Measurements from ENCODE around the gene SERPINA6.
"Not testable (repeated sequence)": the region's sequence is repeated elsewhere in the genome, so short reads cannot be mapped to it uniquely, and the experiment has no call there.

SERPINA6 gene

DNA sequence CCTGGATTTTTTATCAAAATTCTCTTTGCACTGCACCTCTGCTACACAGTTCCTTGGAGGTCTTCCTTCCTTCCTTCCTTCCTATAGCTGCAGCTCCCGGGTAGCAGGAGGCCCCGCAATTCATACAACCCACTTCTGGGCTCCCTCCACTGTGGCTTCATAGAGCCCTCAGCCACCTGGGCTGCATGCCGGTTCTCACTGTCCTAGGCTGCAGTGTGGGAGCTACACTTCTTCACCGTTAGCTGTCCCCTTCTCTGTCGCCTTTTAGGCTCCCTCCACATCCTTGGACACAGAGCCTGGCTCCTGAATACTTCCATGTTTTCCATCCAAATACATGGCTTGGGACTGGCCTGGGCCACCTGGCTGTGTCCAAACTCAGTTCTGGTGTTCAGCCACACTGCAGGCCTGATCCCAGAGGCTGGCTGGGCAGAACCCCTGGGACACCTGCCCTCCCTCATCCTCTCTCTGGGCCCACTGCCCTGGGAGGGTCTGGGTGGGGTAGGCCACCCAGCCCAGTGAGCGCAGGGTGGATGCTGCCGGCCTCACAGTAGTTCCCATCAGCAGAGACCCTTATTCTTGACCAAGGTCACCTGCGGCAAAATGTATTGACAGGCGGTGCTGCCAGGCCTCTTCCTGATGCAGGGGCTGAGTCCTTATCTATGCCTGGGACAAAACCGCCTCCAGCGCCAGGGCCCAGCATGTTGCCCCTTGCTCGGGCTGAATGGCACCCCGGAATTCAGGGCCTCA, 31.8 kb downstream of the SERPINA6 start:
- DNase-seq = no peak

DNA sequence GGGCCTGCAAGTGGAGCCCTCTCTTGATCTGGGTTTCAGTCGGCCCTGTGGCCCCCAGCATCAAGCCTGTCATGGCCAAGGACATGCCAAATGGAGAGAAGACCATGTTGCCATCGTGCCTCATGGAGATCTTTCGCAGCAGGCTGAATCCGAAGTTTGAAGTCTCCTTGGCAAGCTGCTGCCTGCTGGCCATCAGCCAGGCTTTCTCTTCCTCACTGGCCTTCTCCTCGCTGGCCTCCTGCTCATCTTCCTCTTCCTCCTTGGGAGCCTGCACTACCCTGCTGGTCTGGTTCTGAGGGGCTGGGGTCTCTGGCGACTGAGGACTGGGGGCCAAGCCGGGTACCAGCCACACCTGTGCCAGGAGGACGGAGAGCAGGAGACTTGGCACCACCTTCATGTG, 32.9 kb downstream of the SERPINA6 start:
- no peak for DNase-seq

DNA sequence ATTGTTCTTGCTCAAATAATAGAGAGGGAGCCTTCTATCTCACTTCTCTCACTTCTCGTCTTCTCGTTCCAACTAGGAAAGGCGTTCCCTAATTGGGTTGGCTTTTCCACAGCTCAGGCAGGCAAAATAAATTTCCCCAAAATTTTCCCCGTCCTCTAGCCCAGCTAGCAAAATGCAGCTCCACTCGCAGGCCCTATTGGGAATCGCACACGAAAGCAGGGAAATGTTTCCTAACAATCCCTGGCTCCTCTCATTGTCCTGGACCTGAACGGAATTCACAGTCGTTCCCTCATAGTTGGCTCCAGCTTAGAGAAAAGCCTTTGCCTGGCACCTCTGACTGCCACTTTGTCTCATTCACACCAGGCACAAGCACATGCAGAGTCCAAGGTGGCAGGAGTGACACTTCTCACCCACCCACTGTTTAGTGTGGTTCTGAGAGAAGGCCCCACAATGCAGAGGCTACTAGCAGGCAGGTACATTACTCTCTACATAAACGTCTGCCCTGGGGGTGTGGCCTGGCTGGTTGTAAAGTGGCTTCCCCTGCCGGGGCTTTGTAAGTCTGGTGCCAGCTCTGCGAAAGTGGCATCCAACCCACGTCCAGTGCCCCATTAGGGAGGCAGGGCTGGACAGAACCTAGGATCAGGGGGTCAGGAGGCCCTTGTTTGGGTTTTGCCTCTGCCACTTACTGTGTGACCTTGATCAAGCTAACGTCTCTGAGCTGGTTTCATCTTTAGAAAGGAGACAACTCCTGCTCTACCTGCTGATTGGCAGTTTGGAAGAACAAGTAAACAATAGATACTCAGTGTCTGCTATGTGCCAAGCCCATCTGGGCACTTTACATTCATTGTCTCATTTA, 34.3 kb downstream of the SERPINA6 start:
- DNase-seq = no peak

DNA sequence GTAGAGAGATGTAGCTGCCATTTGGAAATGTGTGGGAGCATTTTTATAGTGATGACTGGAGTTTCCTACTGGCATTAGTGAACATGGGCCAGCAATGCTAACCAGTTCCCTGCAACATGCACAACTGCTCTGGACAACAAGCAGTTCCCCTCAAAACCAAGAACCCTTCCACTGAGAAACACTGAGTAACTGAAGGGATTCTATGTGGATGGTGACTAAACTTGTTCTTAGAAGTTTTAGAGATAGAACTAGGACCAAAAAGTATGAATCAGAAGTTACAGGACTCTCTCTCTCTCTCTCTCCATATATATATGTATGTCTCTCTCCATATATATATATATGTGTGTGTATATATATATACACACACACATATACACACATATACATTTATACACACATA, 38.0 kb downstream of the SERPINA6 start:
- DNase-seq = no peak

DNA sequence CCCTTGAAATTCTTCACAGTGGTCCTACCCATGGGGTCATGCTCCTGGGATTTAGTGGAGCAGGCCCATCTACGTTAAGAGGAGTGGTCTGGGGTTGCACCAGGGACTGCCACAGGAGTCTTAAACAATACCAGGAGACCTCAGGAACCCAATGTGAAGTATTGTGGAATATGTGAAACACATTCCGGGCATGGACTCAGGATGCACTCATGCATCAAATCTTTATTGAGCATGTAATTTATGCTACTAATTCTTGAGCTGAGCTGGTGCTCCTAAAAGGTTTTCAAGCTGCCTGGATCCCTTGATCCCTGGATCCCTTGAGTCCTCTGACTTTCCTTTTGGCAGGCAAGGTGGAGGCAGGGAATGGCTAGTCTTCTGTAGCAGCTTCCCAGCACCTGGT, 38.9 kb downstream of the SERPINA6 start:
- no peak for DNase-seq

DNA sequence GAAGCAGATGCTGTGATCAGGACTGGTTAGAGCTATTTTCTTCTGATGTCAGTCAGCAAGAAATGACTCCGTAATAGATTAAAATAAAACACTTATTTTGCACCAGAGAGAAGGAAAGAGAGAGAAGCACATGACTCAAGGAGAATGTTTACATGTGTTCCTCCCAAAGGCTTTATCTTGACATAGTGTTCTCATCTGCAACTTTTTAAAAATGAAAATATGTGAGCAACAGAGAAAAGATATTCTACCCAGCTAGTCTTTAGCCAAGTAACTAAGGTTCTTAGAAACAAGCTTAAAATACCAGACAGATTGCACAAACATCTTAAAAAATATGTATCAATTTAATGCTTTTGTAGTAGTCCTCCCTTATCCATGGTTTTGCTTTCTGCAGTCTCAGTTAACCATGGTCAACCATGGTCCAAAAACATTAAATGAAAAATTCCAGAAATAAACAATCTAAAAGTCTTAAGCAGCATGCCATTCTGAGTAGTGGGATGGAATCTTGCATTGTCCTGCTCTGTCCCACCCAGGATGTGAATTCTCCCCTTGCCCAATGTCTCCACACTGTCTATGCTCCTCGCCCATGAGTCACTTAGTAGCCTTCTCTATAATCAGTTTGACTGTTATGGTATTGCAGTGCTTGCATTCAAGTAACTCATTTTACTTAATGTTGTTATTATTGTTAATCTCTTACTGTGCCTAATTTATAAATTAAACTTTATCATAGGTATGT, 40.0 kb downstream of the SERPINA6 start:
- no peak for DNase-seq

DNA sequence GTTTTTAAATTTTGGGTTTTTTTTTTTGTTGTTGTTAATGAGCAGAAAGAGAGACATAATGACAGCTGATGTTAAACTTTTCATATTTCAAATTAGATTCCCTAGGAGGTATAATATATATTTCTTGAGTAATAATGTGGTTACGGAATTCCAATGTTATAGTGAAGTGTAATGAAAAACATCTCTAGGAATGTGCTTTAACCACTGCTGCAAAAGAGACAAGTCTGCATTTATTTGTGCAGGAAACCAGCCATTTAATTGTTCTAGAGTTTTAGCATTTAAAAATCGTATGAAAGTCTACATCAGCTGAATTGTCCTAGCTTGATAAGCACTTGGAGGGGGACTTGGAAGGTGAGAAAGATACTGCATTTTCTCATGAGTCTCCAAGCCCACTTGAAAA, 44.4 kb downstream of the SERPINA6 start:
- DNase-seq = no peak

DNA sequence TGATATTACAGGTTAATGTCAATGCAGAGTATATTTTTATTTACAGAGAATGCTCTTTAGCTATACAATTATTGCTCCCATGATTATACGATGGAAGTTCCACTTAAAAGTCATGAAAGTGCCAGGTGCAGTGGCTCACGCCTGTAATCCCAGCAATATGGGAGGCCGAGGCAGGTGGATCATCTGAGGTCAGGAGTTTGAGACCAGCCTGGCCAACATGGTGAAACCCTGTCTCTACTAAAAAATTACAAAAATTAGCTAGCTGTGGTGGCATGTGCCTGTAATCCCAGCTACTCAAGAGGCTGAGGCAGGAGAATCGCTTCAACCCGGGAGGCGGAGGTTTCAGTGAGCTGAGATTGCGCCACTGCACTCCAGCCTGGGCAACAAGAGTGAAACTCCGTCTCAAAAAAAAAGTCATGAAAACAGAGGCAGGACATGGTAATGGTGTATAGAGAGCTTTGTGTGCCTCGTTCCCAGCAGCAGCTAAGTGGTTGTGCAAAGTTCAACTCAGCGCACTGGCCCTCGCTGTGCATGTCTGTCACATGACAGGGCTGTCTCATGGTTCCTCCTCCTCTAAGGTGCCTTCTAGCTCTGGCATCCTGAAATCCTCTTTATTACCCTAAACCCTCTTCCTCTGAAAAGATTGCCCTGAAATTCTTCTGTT, 46.1 kb downstream of the SERPINA6 start:
- not testable (repeated sequence) for DNase-seq

DNA sequence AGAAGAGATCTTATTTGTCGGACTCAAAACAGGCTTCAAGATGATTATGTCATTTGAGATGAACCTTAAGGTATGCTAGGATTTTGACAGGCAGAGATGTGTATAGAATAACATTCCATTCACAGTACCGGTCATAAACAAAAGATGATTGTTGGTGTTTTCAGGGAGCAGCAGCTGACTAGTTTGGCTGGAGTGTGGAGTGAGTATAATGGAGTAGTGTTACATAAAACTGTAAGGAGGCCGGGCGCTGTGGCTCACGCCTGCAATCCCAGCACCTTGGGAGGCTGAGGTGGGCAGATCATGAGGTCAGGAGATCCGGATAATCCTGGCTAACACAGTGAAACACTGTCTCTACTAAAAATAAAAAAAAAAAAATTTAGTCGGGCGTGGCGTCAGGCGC, 54.0 kb downstream of the SERPINA6 start:
- no peak for DNase-seq

DNA sequence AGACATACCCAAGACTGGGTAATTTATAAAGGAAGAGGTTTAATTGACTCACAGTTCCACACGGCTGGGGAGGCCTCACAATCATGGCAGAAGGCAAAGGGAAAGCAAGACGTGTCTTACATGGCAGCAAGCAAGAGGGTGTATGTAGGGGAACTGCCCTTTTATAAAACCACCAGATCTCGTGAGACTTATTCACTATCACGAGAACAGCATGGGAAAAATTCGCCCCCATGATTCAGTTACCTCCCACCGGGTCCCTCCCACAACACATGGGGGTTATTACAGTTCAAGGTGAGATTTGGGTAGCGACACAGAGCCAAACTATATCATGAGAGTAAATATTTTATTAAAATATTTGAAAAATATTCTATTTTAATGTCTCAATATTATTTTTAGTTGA, 54.6 kb downstream of the SERPINA6 start:
- not testable (repeated sequence) for DNase-seq

DNA sequence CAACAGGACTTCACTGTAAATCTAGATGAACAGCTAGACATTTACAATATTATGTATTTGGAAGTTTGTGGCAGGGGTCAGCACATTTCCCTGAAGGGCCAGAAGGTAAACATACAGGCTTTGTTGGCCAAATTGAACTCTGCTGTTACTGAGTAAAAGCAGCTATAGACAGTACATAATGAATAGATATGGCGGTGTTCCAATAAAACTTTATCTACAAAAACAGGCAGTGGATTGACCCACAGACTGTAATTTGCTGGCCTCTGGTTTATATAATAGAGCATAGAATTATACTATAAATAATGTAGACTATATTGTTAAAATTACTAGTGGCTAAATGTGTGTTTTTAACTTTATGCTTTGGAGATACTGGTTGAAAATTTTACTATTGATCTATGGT, 55.8 kb downstream of the SERPINA6 start:
- DNase-seq = no peak

DNA sequence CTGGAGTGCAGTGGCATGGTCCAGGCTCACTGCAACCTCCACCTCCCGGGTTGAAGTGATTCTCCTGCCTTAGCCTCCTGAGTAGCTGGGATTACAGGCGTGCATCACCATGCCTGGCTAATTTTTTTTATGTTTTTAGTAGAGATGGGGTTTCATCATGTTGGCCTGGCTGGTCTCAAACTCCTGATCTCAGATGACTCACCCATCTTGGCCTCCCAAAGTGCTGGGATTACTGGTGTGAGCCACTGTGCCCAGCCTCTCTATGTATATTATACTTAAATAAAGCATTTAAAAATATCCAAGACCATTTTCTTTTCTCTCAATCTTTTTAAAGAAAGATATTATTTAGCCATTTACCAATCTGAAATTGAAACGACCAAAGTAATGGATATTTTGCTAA, 58.9 kb downstream of the SERPINA6 start:
- not testable (repeated sequence) for DNase-seq
